DMS53 treated with DMSO at 0.1 percent for 48 hours (cell line): Measurements from ENCODE around the gene PNKD.
A peak's percentile ranks its signal among the peaks of the same experiment; 100 is the strongest.
"Not testable (repeated sequence)": the region's sequence is repeated elsewhere in the genome, so short reads cannot be mapped to it uniquely, and the experiment has no call there.

Experiments used
- DNase-seq: peaks from one replicate; lab custom pipeline; 2025; ENCODE audit not compliant: unreplicated experiment; lab: John Stamatoyannopoulos, UW

The PNKD gene

DNA sequence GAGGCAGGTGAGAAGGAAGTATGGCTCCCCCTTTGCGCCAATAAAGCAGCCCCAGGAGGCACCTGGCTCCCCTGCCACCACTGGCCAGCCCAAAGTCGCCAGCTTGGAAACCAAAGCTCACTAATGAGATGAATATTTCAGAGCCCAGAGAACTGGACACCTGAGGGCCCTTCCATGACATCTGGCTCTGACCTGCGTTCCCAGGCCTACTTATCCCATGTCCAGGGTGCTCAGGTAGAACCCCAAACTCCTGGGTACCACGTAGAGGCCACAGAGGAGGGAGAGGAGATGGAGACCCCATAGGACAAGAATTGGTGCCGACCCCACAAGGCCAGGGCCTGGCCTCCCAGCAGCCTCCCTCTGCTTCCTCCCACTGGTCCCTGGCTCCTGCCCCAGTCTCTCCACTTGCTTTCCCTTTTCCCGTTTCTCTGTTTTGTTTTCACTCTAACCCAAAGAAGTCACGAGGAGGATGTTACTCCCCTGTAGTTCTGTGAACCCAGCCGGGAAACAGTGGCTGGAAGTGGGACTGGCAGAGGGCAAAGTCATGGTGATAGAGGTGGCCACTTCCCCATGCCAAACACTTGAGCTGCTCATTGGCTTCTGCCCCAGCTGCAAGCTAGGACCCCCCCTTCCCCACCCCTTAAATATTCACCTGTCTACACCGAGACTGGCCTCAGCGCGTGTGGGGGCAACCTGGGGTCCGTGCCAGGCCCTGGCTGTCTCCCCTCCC, 21.2 kb downstream of the PNKD start:
- DNase-seq: no peak

DNA sequence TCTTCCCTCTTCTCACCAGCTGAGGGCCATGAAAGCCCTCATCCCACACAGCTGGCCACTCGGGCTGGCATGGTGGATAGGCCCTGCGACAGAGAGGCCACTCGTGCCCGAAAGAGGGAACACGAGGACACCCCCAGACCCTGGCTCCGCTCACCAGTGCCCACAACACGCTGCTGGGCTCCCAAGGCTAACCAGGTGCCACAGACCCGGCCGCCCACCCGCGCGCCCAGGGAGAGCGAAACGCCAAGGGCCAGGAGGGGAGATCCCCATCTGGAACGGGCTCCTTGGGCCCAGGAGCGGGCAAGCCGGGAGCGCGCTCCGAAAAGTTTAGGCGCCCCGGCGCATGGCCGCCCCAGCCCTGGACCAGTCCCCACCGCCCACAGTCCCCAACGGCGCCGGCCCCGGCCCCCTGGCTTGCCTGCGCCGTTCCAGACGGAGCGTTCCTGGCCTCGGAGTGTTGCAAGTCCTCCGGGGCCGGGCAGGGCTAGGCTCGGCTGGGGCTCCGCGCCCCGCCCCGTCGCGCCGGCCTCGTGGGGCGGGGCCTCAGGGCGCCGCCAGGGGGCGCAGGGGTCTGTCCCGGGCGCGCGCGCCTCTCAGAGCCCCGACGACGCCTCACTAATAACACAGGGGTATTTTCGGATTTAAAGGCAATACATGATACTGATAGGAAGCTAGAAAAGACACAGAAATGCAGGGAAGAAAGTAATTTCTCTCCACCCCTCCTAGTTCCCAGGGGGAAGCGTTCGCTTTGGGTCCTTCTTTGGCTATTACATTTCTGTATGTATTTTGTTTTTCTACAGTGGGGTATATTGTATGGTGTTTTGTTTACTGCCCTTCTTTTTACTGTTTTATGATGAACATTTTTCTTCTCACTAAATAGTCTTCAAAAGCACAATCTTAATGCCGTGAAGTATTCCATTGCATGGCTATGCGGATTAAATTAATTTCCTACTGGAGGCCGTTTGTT, 22.0 kb downstream of the PNKD start, which contains the start of gene TMBIM1:
TSS of gene TMBIM1 (minus strand) at position 456 of the 967 bp plus-strand sequence. CDS start 10,362 bp downstream, outside the sequence.
- DNase-seq: peak; percentile 23

DNA sequence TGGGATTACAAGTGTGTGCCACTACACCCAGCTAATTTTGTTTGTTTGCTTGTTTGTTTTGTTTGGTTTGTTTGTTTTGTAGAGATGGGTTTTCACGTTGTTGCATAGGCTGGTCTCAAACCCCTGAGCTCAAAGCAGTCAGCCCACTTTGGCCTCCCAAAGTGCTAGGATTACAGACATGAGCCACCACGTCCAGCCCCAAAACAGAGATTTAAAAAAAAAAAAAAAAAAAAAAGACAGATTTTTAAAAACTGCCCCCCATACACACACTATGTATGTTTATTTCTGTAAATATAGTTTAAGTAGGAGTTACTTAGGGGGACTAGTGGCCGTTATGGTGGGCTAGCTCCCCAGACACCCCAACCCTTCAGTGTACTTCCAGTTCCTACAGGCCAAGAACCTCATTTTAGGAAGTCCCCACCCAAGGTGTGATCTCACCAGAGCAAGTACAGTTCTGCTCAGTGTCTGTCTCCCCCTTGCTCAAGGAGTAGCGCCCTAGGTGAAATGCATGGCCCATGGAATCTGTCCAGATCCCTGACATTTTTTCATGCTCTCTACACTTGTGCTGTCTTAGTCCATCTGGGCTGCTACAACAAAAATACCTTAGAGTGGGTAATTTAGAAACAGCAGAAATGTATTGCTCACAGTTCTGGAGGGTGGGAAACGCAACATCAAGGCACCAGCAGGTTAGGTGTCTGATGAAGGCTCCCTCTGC, 23.6 kb downstream of the PNKD start:
- DNase-seq: no peak

DNA sequence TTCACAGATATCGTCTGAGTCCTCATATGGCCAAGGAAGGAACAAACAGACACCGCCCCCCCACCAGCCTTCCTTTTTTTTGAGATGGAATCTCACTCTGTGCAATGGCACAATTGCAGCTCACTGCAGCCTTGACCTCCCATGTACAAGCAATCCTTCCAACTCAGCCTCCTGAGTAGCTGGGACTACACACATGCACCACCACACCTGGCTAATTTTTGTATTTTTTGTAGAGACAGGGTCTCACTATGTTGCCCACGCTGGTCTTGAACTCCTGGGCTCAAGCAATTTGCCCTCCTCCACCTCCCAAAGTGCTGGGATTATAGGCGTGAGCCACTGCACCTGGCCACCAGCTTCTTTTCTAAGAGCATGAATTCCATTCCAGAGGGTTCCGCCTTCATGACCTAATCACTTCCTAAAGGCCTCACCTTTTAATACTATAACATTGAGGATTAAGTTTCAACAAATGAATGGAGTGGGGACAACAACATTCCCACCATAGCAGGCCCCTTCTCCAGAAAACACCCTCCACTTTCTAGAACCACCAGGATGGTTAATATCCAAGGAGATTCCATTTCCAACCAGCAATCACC, 24.2 kb downstream of the PNKD start:
- DNase-seq: no peak

DNA sequence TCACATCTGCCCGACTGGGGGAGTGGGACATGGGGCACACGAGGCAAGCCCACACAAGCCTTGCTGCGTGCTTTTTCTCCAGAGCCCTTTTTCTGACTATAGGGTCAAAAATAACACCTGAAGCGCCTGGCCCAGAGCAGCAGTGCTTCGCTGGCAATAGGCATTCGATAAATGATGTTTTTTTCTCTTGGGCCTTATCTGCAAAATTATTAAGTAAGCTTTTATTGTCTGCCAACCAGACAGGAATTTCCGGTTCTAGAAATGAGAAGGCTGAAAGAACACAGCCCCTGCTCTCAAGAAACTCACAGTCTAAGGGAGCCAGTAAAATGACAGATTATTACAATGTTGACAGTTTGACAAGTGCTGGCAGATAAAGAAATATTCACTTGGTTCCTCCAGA, 24.7 kb downstream of the PNKD start:
- no peak for DNase-seq

DNA sequence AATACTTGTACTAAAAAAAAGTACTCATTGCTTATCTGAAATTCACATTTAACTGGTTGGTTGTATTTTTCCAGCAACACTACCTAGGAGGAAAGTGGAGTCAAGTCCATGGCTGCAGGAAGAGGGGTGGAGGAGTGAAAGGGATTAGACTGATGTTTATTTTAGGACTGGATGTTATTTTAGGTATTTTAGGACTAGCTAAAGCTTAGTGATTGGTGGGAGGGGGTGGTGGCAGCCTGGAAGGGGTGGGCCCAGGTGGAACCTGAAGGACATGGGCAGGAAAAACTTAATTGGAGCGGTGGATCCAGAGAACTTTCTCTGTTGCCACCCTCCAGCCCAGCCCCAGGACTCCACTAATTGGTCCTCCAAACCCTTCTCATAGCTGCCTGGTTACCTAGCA, 25.9 kb downstream of the PNKD start:
- DNase-seq: no peak

DNA sequence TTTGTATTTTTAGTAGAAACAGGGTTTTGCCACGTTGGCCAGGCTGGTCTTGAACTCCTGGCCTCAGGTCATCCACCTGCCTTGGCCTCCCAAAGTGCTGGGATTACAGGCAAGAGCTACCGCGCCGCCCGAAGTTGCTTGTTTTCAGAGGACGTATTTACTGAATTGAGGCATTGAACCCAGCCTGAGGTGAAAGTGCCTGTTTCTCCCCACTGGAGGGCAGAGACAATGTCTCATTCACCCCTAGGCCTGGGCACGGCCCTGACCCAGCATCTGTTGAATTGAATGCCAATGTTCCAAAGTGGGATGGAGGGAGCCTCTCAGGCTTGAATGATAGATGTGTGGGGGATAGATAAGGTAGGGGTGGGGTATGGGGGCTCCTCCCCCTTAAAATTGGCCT, 26.5 kb downstream of the PNKD start:
- no peak for DNase-seq

DNA sequence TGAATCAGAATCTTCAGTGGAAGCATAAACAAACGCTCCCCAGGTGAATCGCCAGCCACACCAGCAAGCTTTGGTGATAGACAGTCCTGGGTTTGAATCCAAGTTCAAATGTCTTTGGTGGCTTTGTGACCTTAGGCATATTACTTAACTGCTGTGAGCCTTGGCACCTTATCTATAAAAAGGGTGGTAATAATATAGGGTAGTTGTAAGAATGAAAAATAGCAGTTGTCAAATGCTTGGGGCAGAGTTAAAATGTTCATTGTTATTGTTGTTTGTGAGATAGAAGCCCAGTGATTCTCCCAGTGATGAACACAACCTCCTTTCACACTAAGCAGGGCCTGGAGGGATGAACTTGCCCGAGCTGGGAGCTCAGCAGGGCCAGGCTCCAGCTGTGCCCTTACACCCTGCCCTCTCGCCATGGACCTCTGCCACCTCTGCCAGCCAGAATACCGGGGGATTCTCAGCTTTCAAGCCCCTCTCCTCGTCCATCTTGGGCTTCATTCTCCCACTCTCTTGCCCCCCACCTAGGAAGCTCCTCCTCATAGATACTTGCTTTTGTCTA, 28.1 kb downstream of the PNKD start:
- DNase-seq: no peak

DNA sequence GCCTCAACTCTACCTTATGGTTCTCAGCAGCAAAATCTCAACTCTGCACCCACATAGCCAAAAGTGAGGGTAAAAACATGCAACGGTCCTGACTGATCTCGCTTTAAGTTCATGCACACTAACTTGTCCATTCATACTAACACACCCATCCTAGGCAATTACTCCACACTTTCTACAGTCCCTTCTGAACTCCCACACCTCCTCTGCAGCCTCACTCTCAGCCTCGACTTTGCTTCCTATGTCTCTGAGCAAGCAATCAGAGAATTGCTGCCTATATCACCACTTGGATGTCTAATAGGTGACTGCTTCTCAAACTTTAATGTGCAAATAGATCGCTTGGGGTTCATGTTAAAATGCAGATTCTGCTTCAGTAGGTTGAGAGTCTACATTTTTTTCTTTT, 29.8 kb downstream of the PNKD start:
- DNase-seq: no peak

DNA sequence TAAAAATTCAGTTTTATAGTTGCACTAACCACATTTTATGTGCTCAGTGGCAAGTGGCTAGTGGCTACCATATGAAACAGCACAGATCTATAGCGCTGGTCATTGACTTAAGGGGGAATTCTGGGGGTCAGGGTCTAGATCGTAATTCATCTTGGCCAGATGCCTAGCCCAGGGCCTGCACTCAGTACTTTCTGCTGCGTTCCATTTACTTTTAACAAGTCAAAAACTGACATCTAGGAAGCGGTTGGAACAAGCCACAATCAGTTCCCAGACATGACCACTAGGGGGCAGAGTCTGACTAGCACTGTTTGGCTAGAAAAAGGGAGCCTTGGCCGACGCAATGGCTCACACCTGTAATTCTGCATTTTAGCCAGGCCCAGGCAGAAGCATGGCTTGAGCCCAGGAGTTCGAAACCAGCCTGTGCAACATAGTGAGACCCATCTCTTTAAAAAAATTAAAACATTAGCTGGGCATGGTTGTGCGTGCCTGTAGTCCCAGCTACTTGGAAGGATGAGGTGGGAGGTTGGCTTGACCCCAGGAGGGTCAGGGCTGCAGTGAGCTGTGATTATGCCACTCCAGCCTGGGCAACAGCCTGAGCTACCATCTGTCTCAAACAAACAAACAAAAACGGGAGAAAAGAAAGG, 31.0 kb downstream of the PNKD start:
- DNase-seq: peak; percentile 77

DNA sequence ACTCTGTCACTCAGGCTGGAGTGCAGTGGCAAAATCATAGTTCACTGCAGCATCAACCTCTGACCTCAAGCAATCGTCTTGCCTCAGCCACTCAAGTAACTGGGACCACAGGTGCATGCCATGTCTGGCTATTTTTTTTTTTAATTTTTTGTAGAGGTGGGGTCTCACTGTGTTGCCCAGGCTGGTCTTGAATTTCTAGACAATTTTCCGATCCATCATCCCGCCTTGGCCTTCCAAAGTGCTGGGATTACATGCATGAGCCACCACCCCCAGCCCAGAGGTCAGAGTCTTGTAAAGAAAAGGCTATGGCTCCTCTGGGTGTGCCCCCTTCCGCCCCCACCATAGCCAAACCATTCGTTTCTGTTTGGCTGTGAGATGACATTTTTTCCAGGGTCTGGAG, 35.1 kb downstream of the PNKD start:
- DNase-seq: no peak

DNA sequence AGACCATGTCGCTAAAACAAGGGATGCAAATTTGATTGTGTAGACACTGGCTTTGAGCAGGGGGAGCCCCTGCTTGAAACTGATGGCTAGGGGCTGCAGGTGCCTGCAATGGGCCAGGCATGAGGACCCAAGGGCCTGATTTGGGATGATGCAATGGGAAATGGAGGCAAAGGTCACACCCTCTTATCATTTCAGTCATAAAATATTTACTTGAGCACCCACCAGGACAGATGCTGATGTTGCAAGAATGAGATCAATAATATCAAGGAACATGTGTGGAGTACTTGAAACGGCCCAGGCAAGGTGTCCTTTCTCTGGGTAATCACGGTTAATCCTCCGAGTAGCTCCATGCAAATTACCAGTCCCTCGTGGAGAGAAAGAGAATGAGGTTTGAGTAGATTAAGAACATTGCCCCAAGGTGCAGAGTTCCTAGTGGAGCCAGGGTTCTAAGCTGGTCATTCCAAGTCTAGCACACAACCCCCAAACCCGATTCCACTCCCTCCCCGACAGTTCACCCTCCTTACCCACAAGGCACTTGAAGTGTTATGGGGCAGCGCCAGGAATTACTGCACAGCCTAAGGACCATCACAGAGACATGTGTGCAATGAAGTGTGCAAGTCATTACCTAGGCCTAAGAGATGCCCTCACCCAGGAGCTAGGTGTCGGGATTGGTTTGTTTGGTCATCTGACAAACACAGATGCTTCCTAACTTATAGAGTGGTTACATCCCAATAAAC, 36.0 kb downstream of the PNKD start:
- no peak for DNase-seq

DNA sequence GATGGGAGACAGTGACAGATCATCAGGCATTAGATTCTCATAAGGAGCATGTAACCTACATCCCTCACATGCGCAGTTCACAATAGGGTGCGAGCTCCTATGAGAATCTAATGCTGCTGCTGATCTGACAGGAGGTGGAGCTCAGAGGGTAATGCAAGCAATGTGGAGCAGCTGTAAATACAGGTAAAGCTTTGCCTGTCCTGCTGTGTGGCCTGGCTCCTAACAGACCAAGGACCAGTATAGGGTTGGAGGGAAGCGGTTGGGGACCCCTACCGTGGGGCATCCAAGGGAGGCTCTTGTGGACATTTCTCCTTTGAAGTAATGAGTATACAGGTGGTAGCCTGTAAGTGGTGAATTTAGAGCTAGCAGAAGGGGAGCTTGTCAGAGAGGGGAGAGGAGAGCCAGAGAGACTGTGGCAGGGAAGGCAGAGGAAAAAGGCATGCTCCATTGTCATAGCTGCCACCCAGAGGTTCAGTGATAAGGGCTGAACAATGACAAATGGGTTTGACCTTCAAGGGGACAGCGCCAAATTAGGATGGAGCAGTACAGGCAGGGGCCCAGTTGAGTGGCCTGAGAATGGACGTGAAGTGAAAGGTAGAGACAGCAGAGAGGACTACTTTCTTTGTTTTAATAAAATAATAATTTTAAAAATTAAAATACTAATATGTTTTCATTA, 37.2 kb downstream of the PNKD start:
- no peak for DNase-seq

DNA sequence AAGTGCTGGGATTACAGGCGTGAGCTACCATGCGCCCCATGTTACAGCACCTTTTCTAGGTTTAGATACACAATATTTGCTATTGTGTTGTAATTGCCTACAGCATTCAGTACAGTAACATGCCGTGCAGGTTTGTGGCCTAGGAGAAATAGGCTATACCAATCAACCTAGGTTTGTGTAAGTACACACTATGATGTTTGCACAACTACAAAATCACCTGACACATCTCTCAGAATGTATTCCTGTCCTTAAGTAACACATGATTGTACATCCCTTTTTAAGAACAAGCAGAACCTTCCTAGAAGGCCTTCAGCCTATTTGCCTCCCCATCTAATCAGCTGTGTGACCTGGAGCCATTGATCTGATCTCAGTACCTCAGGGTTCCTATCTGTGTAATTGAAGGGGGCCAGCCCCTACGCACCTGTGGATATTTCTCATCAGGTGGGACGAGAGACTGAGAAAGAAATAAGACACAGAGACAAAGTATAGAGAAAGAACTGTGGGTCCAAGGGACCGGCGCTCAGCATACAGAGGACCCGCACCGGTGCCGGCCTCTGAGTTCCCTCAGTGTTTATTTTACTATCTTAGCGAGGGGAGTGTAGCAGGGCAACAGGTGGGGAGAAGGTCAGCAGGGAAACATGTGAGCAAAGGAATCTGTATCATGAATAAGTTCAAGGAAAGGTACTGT, 40.7 kb downstream of the PNKD start:
- DNase-seq: no peak

DNA sequence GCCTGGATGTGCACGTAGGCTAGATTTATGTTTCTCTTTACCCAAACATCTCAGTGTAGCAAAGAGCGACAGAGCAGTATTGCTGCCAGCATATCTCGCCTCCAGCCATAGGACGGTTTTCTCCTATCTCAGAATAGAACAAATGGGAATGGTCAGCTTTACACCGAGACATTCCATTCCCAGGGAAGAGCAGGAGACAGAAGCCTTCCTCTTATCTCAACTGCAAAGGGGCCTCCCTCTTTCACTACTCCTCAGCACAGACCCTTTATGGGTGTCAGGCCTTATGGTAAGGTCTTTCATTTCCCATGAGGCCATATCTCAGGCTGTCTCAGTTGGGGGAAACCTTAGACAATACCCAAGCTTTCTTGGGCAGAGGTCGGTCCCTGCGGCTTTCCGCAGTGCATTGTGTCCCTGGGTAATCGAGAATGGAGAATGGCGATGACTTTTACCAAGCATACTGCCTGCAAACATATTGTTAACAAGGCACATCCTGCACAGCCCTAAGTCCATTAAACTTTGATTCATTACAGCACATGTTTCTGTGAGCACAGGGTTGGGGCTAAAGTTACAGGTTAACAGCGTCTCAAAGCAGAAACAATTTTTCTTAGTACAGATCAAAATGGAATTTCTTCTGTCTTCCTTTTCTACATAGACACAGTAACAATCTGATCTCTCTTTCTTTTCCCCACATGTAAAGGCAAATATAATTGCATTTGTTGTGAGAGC, 41.4 kb downstream of the PNKD start:
- not testable (repeated sequence) for DNase-seq

DNA sequence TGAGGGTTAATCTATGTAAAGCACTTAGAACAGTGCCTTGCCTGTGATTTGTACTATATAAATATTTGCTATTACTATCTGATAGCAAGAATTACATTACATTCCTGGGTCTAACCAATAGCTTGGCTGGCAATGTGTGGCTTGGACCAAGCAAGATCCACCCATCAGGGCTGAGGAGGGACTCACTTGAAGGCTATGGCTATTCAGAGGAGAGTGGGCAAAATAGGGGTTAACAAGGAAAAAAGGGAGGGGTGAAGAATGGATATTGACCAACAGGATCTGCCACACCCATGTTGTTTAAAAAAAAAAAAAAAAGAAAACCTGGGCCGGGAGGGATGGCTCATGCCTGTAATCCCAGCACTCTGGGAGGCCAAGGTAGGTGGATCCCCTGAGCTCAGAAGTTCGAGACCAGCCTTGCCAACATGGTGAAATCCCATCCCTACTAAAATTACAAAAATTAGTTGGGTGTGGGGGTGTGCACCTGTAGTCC, 42.0 kb downstream of the PNKD start:
- DNase-seq: no peak

DNA sequence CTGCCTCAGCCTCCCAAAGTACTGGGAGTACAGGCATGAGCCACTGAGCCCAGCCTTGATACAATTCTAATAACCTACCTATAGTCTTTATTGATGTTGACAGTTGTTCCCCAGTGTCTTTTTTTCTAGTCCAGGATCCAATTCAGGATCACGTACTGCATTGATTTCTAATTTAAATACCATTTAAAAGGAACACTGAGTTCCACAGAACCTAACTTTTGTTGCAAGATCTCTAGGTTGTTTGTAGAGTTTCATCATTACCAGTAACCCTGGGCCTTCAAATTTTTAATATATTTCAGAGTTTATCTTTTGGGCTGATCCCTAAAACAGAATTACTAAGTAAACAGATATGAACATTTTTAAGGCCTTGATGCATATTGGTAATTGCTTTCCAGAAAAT, 43.0 kb downstream of the PNKD start:
- DNase-seq: no peak

DNA sequence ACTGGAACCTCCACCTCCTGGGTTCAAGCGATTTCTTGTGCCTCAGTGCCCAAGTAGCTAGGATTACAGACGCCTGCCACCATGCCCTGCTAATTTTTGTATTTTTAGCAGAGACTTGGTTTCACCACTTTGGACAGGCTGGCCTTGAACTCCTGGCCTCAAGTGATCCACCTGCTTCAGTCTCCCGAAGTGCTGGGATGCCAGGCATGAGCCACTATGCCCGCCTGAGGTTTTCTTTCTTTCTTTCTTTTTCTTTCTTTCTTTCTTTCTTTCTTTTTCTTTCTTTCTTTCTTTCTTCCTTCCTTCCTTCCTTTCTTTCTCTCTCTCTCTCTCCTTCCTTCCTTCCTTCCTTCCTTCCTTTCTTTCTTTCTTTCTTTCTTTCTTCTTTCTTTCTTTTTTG, 44.4 kb downstream of the PNKD start:
- DNase-seq: not testable (repeated sequence)
